Lung microvascular endothelial cell (primary cell): ENCODE results near the gene THRAP3. TPM values are rescaled to one million over a fixed set of nuclear protein-coding genes. Genes with fewer than 3 reads are reported as not detected.

Experiments used
- DNase-seq, 2 donors: peaks; one replicate each; pipeline versions ENCODE4 v3.0.0 to v3.0.0-alpha.2; 2010; ENCODE audit warnings: low read depth in 2 of 2
- total RNA-seq: library from RNA; depleted of rRNA; stranded (reverse); fragments of >200 nt; gene quantifications from 2 replicates; pipeline ENCODE4 v1.2.1, GENCODE V29; 2014

THRAP3 gene
- total RNA-seq, 1 donor from 2014 or later = 113 TPM

DNA sequence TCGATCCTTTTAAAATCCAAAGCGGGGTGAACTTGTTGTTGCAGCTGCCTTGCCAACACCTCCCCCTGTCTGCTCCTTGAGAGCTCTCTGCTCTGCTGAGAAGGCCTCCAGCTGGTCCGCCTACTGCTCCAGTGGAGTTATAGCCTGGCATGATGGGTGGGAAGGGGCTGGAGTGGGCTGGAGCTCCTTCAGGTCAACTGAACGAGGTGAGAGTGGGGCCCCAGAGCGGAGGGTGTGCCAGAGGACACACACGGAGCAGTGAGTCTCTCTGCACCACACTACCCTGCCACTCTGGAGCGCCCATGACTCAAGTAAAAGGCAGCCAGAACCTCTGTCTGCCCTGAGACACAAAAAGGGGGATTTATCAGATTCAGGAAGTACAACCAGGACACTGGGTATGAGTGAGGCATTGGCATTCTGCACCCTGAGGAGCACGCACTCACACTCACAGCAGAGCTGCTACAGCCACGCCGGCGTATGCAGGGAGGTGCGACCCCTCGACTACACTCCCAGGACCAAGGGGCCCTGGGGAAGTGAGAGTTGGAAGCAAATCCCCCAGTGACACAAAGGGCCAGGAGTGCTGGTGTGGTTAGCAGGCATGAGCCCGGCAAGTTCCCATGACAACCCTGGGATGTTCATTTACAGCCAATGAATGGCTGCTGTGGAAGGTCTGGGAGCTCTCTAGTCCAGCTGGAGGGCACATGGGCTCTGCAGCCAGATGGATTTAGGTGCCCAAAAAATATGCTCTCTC, 127.2 kb downstream of the THRAP3 start:
- peak; percentile 64 to 73 for DNase-seq

DNA sequence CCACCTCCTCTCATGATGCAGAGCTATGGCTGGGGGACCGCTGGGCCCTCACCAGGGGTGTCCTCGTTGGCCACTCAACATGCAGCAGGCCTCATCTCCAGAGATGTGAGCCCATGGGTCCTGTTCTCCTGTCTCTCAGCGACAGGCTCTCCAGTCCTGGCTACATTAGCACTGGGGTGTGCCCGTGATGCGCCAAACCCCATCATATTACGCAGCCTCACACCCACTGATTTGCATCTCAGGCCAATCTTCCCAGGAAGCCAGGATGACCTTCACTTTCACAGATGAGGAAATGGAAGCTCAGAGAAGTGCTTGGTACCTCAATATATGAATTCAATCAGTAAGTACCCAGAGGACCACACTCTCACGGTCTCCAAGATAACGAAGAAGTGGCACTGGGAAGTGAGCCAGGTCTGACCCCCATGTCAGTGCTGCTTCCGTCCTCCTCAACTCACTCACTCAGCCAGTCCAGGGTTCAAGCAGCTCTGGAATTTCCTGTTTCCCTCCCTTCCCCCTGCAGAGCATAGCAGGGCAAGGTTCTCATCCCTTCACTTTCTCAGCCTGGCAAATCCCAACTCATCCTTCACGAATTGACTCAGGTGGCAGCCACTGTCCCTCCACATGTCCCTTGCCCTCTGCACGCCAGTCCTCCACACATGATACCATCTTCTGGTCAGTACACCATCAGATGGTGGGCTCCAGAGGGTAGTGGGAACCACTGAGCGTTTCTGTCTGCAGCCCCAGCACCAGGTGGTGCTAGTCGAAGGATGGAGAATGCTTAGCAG, 128.1 kb downstream of the THRAP3 start:
- peak; percentile 49 to 67 for DNase-seq

DNA sequence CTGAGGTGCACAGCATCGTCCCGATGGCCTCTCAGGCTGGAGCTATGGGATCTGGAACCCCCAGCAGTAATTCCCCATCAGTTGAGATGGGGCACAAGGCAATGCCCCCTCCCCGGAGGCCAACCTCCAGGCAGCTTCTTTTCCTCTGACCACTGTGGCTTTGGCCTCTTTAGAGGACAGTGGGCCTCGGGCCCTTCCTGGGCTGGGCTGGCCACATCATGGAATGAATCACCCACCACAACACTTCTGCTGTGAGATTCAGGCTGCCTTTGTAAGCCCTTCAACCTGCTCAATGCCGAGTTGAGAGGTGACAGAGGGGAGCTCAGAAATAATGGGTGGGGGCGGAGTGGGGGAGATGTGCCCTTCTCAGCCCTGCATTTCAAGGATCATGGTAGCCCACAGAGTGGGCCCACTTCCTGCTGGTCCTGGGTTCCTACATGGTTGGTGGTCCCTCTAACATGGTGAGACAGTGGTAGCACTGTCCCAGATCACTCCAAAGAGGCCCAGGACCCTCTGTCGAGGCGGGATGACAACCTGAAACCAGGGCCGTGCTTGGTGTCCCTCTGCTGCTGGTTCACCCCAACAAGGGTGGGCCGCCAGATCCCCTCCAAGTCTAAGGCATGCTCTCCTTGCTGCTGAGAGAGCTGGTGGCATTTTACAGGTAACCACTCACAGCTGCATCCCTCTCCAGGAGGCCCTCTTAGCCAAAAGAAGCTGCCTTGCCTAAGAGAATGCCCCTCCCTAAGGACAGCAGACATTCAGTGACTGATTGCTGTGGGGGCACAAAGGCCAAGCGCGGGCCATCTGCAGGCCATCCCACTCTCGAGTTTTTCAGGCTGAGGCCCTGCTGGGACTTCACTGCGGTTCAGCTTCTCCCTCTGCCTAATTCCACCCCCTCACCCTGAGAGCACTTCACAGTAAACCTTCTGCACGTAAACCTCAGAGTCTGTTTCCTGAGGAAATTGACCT, 129.0 kb downstream of the THRAP3 start:
- peak; percentile 36 to 64 for DNase-seq

DNA sequence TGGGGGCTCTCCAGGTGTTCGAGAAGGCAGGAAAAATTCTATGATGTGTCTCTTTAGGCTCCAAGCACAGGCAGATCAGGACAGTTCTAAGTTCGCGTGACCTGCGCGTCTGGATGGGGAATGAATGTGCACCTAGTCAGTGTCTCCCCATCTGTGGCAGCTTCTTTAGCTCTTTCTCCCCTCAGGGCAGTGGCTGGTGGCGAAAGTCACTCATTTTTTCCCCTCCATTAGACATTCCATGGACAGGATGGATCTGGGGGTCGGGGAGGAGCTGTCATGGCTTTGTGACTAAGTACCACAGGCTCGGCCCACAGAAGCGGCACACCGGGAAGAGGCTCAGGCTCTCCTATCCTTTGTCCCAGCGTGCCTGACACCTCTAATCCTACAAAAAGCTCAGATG, 130.2 kb downstream of the THRAP3 start:
- DNase-seq = no peak

Other genes with a start within 250 kb of the THRAP3 start
- gene TEKT2, start 140.3 kb upstream of the THRAP3 start, total RNA-seq = 0.20 and 0.22 TPM in 2 replicates
- 26.4 and 38.1 TPM in 2 replicates for gene ADPRS, start 135.6 kb upstream of the THRAP3 start, total RNA-seq
- gene COL8A2, start 99.2 kb upstream of the THRAP3 start, total RNA-seq = 0.44 and 1.6 TPM in 2 replicates
- 72.1 and 85.3 TPM in 2 replicates for gene TRAPPC3, start 75.0 kb upstream of the THRAP3 start, total RNA-seq
- 42.7 and 44.2 TPM in 2 replicates for gene MAP7D1, start 68.3 kb upstream of the THRAP3 start, total RNA-seq
- 0.44 and 0.99 TPM in 2 replicates for gene SH3D21, start 81.9 kb downstream of the THRAP3 start, total RNA-seq
- gene EVA1B, start 99.2 kb downstream of the THRAP3 start, total RNA-seq = 96.3 and 109 TPM in 2 replicates
- 11.3 and 21.6 TPM in 2 replicates for gene STK40, start 161.5 kb downstream of the THRAP3 start, total RNA-seq
- gene LSM10, start 173.5 kb downstream of the THRAP3 start, total RNA-seq = 8.1 and 9.9 TPM in 2 replicates
- 4.2 and 5.2 TPM in 2 replicates for gene OSCP1, start 226.0 kb downstream of the THRAP3 start, total RNA-seq
- gene MRPS15, start 239.9 kb downstream of the THRAP3 start, total RNA-seq = 69.5 and 70.4 TPM in 2 replicates